Measurements from ENCODE around the gene ZMYND11. TPM values are rescaled to one million over a fixed set of nuclear protein-coding genes. Genes with fewer than 3 reads are reported as not detected.

ZMYND11 gene
- total and polyA plus RNA-seq, 4 donors: 29.5 to 78.3 (median 43.2) TPM

GRCh38 chr10:288316-289200 is 153.3 kb downstream of the ZMYND11 start:
- TF ChIP-seq, protein P1, sequence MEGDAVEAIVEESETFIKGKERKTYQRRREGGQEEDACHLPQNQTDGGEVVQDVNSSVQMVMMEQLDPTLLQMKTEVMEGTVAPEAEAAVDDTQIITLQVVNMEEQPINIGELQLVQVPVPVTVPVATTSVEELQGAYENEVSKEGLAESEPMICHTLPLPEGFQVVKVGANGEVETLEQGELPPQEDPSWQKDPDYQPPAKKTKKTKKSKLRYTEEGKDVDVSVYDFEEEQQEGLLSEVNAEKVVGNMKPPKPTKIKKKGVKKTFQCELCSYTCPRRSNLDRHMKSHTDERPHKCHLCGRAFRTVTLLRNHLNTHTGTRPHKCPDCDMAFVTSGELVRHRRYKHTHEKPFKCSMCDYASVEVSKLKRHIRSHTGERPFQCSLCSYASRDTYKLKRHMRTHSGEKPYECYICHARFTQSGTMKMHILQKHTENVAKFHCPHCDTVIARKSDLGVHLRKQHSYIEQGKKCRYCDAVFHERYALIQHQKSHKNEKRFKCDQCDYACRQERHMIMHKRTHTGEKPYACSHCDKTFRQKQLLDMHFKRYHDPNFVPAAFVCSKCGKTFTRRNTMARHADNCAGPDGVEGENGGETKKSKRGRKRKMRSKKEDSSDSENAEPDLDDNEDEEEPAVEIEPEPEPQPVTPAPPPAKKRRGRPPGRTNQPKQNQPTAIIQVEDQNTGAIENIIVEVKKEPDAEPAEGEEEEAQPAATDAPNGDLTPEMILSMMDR (IDR thresholded peaks at IDR 0.05; ENCODE audit: control extremely low read depth, extremely low read depth): no peak
- no peak for ATAC-seq (ENCODE audit: insufficient read depth, low FRiP score)
- Histone ChIP-seq H3K4me3 (no peak overlapping the region), H3K27me3 (ENCODE audit: control insufficient read depth in 3 of 3, insufficient read depth in 3 of 3, low read length in 2 of 3) (no peaks in the 10 kb centered on the region), H3K9me3 (ENCODE audit: control insufficient read depth in 4 of 4, insufficient read depth in 3 of 4, low read length in 3 of 4) (peaks cover 0 to 3% (median 1%) of the 10 kb centered on the region in 4 donors), H3K36me3 (ENCODE audit: control insufficient read depth in 4 of 4, insufficient read depth in 4 of 4, low read length in 4 of 4) (peaks cover 0 to 26% (median 17%) of the 10 kb centered on the region in 4 donors), H3K4me1 (ENCODE audit: control insufficient read depth in 5 of 5, insufficient read depth in 5 of 5, low read length in 5 of 5) (peaks cover 0 to 2% (median 0%) of the 10 kb centered on the region in 5 donors), H3K27ac (ENCODE audit: low read depth in 1 of 2, low read length in 1 of 2) (no peak overlapping the region), H3K9ac (ENCODE audit: insufficient read depth in 1 of 2, low read length in 2 of 2) (no peak overlapping the region)
- no peak for DNase-seq
- WGBS, 2 donors: 93 to 94% methylated on average over 27 of the region's 27 CpGs

DNA sequence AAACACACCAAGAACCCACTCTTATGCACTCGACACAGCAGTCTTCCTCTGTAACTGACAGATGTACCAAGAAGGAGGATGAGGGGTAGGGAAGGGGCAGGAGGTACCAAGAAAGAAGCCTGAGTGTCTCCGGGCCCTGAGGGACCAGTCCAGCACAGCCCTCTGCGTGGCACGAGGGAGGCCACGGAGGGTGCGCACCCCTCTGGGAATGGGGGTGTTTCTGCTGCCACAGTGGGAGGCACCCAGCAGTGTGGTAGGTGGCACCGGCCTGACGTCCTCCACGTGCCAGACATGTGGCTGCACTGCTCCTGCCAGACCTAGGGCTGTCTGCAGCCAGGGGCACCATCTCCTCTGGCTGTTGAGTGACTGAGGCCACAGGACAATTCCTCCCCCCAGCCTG is 154.3 kb downstream of the ZMYND11 start:
- no peak overlapping the region for H3K27ac ChIP-seq (ENCODE audit: low read depth in 1 of 2, low read length in 1 of 2)
- H3K4me1 ChIP-seq (ENCODE audit: control insufficient read depth in 5 of 5, insufficient read depth in 5 of 5, low read length in 5 of 5): no peaks in the 10 kb centered on the region
- no peak overlapping the region for H3K9ac ChIP-seq (ENCODE audit: insufficient read depth in 1 of 2, low read length in 2 of 2)
- peaks cover 0 to 3% (median 0%) of the 10 kb centered on the region in 4 donors for H3K9me3 ChIP-seq (ENCODE audit: control insufficient read depth in 4 of 4, insufficient read depth in 3 of 4, low read length in 3 of 4)
- peaks cover 0 to 16% (median 14%) of the 10 kb centered on the region in 4 donors for H3K36me3 ChIP-seq (ENCODE audit: control insufficient read depth in 4 of 4, insufficient read depth in 4 of 4, low read length in 4 of 4)
- H3K27me3 ChIP-seq (ENCODE audit: control insufficient read depth in 3 of 3, insufficient read depth in 3 of 3, low read length in 2 of 3): no peaks in the 10 kb centered on the region
- H3K4me3 ChIP-seq: no peak overlapping the region
- DNase-seq (no peak), ATAC-seq (ENCODE audit: insufficient read depth, low FRiP score) (no peak)
- WGBS, 2 donors: 96 to 99% methylated on average over 9 of the region's 9 CpGs
- TF ChIP-seq, protein P1 (IDR thresholded peaks at IDR 0.05; ENCODE audit: control extremely low read depth, extremely low read depth): no peak

- ATAC-seq (ENCODE audit: insufficient read depth, low FRiP score) (no peak), DNase-seq (no peak)
- peaks cover 0 to 3% (median 0%) of the 10 kb centered on the region in 4 donors for H3K9me3 ChIP-seq (ENCODE audit: control insufficient read depth in 4 of 4, insufficient read depth in 3 of 4, low read length in 3 of 4)
- no peak overlapping the region for H3K4me3 ChIP-seq
- no peaks in the 10 kb centered on the region for H3K4me1 ChIP-seq (ENCODE audit: control insufficient read depth in 5 of 5, insufficient read depth in 5 of 5, low read length in 5 of 5)
- WGBS, 2 donors: 93 to 96% methylated on average over 17 of the region's 17 CpGs
- H3K36me3 ChIP-seq (ENCODE audit: control insufficient read depth in 4 of 4, insufficient read depth in 4 of 4, low read length in 4 of 4): peaks cover 0 to 13% (median 11%) of the 10 kb centered on the region in 4 donors
- TF ChIP-seq, protein P1 (IDR thresholded peaks at IDR 0.05; ENCODE audit: control extremely low read depth, extremely low read depth): no peak
- H3K9ac ChIP-seq (ENCODE audit: insufficient read depth in 1 of 2, low read length in 2 of 2): no peak overlapping the region
- H3K27me3 ChIP-seq (ENCODE audit: control insufficient read depth in 3 of 3, insufficient read depth in 3 of 3, low read length in 2 of 3): no peaks in the 10 kb centered on the region
- H3K27ac ChIP-seq (ENCODE audit: low read depth in 1 of 2, low read length in 1 of 2): no peak overlapping the region
Measured at GRCh38 chr10:290026-290725, 154.9 kb downstream of the ZMYND11 start.

All from lung (tissue), 12 donors.